CD14-positive monocyte (primary cell): ENCODE measurements around the gene NDP. TPM values are rescaled to one million over a fixed set of nuclear protein-coding genes. Genes with fewer than 3 reads are reported as not detected.

Experiments used
- DNase-seq, 3 donors: peaks; one replicate each; pipeline ENCODE4 v3.0.0-alpha.2; 2011 to 2022
- H2AFZ ChIP-seq: 2 replicates; pipeline ENCODE4 v1.6.0; 2012; ENCODE audit warnings: mild to moderate bottlenecking, low read depth, low read length, inconsistent platforms; ENCODE audit not compliant: insufficient read depth, poor library complexity, severe bottlenecking
- H3K27ac ChIP-seq, 2 donors: 1 replicate in 1 of 2; 2 replicates in 1 of 2; pipeline ENCODE4 v1.5.1; 2012 to 2013; ENCODE audit warnings: low read length in 2 of 2, control low read depth in 1 of 2, inconsistent platforms in 1 of 2, low read depth in 1 of 2, mild to moderate bottlenecking in 1 of 2
- H3K27me3 ChIP-seq, 2 donors: one replicate each; pipeline versions ENCODE4 v1.6.0 to v1.6.1; 2011 to 2013; ENCODE audit warnings: low read length in 2 of 2; ENCODE audit not compliant: control insufficient read depth in 2 of 2, insufficient read depth in 2 of 2
- H3K36me3 ChIP-seq, 2 donors: replicated peaks in 1 of 2; 1 replicate in 1 of 2; 2 replicates in 1 of 2; pipeline versions ENCODE4 v1.5.1 to v1.6.1; 2012 to 2013; ENCODE audit warnings: low read length in 2 of 2, control low read depth in 1 of 2, inconsistent platforms in 1 of 2, mild to moderate bottlenecking in 1 of 2; ENCODE audit not compliant: insufficient read depth in 2 of 2, control insufficient read depth in 1 of 2
- H3K4me1 ChIP-seq, 2 donors: 1 replicate in 1 of 2; 2 replicates in 1 of 2; pipeline versions ENCODE4 v1.5.1 to v1.6.1; 2012 to 2013; ENCODE audit warnings: low read length in 2 of 2, control low read depth in 1 of 2, inconsistent platforms in 1 of 2, mild to moderate bottlenecking in 1 of 2, moderate library complexity in 1 of 2; ENCODE audit not compliant: insufficient read depth in 2 of 2, control insufficient read depth in 1 of 2
- H3K4me2 ChIP-seq: replicated peaks from 2 replicates; pipeline ENCODE3; 2012; ENCODE audit warnings: low read length, moderate library complexity, mild to moderate bottlenecking; ENCODE audit not compliant: poor library complexity, severe bottlenecking; ENCODE audit errors: extremely low read depth
- H3K4me3 ChIP-seq, 3 experiments: fragments of 200-600 bp in 1 of 3; sonication (generic) in 1 of 3; replicated peaks in 1 of 3; 1 replicate in 2 of 3; 2 replicates in 1 of 3; pipeline ENCODE4 v1.5.1; 2011 to 2013; ENCODE audit warnings: low read length in 3 of 3, mild to moderate bottlenecking in 3 of 3, control low read depth in 2 of 3, low read depth in 2 of 3, inconsistent platforms in 1 of 3, moderate library complexity in 1 of 3
- H3K79me2 ChIP-seq: 2 replicates; pipeline ENCODE4 v1.6.0; 2012; ENCODE audit warnings: mild to moderate bottlenecking, control low read depth, inconsistent platforms, low read length, moderate library complexity; ENCODE audit not compliant: insufficient read depth
- H3K9ac ChIP-seq: 2 replicates; pipeline ENCODE4 v1.6.0; 2017; ENCODE audit warnings: low read length, mild to moderate bottlenecking; ENCODE audit not compliant: insufficient read depth, poor library complexity, severe bottlenecking
- H3K9me3 ChIP-seq, 2 donors: replicated peaks in 1 of 2; 1 replicate in 1 of 2; 2 replicates in 1 of 2; pipeline versions ENCODE4 v1.5.1 to v1.6.1; 2012 to 2013; ENCODE audit warnings: low read length in 2 of 2, control low read depth in 1 of 2; ENCODE audit not compliant: control insufficient read depth in 1 of 2, insufficient read depth in 1 of 2
- H4K20me1 ChIP-seq: 2 replicates; pipeline ENCODE4 v1.6.0; 2012; ENCODE audit warnings: mild to moderate bottlenecking, low read length, control low read depth, moderate library complexity; ENCODE audit not compliant: insufficient read depth
- H3K27ac Mint-ChIP-seq, 7 donors: one replicate each; pipeline ENCODE4 v1.8.0; 2020; ENCODE audit warnings: mild to moderate bottlenecking in 7 of 7, mixed read lengths in 7 of 7, moderate library complexity in 6 of 7, inconsistent platforms in 2 of 7
- H3K27me3 Mint-ChIP-seq, 3 donors: one replicate each; pipeline ENCODE4 v1.8.0; 2021 to 2022; ENCODE audit warnings: low read depth in 3 of 3, mild to moderate bottlenecking in 3 of 3, mixed read lengths in 3 of 3, moderate library complexity in 3 of 3, inconsistent platforms in 1 of 3
- H3K36me3 Mint-ChIP-seq, 2 donors: one replicate each; pipeline ENCODE4 v1.8.0; 2020; ENCODE audit warnings: mixed read lengths in 2 of 2, inconsistent platforms in 1 of 2, mild to moderate bottlenecking in 1 of 2
- H3K4me1 Mint-ChIP-seq: one replicate; pipeline ENCODE4 v1.8.0; 2020; ENCODE audit warnings: mild to moderate bottlenecking, mixed read lengths
- H3K4me3 Mint-ChIP-seq, 2 donors: one replicate each; pipeline ENCODE4 v1.8.0; 2020; ENCODE audit warnings: mild to moderate bottlenecking in 2 of 2, mixed read lengths in 2 of 2, moderate library complexity in 1 of 2
- H3K9me3 Mint-ChIP-seq, 7 donors: one replicate each; pipeline ENCODE4 v1.8.0; 2020 to 2022; ENCODE audit warnings: mixed read lengths in 7 of 7, mild to moderate bottlenecking in 6 of 7, moderate library complexity in 6 of 7, inconsistent platforms in 2 of 7
- WGBS: methylation state at CpG from one replicate; pipeline ENCODE4 v1.1.5; 2013; ENCODE audit warnings: missing lambda C conversion rate; ENCODE audit not compliant: insufficient coverage; 5-methylcytosine and 5-hydroxymethylcytosine counted together
- intact Hi-C, 2 donors: fragments of 100-400 bp; cut with micrococcal nuclease; formaldehyde crosslinking; loops; one replicate each; pipeline versions ENCODE4 v1.15.0 to v1.15.1; 2023
- polyA plus RNA-seq, 3 donors: library from polyadenylated mRNA; depleted of rRNA in 1 of 3; unstranded in 2 of 3; stranded (reverse) in 1 of 3; fragments of 300-500 nt in 2 of 3; fragments of >200 nt in 1 of 3; fragmentation: Illumina TruSeq in 2 of 3; gene quantifications; 1 replicate in 2 of 3; 2 replicates in 1 of 3; pipeline ENCODE4 v1.2.3, GENCODE V29; 2012 to 2021
- TF ChIP-seq, protein P1 (sequence below): fragments of 200-600 bp; IDR thresholded peaks from one replicate; pipeline ENCODE4 v1.8.0; 2022; ENCODE audit warnings: antibody characterized with exemption, mild to moderate bottlenecking

NDP gene
- polyA plus RNA-seq, 3 donors: not detected

DNA sequence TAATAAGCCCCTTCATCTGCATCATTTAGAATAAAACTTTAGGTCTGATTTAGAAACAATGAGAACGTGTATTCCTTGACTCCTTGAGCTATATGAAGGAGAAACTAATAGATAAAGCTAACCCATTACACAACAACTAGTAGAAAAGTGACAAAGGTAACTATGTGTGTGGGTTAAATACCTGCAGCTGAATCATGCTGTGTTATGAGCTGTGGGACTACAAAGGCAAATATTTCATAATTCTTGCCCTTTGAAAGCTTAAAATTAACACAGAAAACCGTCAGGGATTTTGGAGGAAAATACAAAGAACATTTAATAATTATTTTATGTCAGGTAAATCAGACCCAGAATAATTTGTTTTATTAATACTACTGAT is 898 bp upstream of the NDP start:
- Mint-ChIP-seq H3K27ac (no peak overlapping the region), H3K27me3 (peaks cover 22 to 48% (median 28%) of the 10 kb centered on the region in 3 donors), H3K4me1 (peaks cover 17% of the 10 kb centered on the region), H3K9me3 (peaks cover 0 to 3% (median 0%) of the 10 kb centered on the region in 7 donors), H3K36me3 (peaks cover 0 to 1% of the 10 kb centered on the region in 2 donors), H3K4me3 (peak overlapping the region in 1 of 2 donors; percentile 88)
- Histone ChIP-seq H3K27me3 (peaks cover 24 to 40% of the 10 kb centered on the region in 2 donors), H3K27ac (no peak overlapping the region), H3K4me2 (no peak overlapping the region), H3K4me3 (no peak overlapping the region), H3K4me1 (peaks cover 0 to 9% of the 10 kb centered on the region in 2 donors), H2AFZ (no peak overlapping the region), H3K9ac (no peak overlapping the region), H3K79me2 (no peaks in the 10 kb centered on the region), H3K36me3 (no peaks in the 10 kb centered on the region), H3K9me3 (no peaks in the 10 kb centered on the region), H4K20me1 (no peaks in the 10 kb centered on the region)
- DNase-seq: no peak
- no CpG with 5 or more reads among the region's 2 CpGs for WGBS
- intact Hi-C loops: loop anchor here in 1 of 2 donors (10.0 kb wide), 1 partner anchor 51 kb away; no protein-coding TSS in a partner anchor
- TF ChIP-seq, protein P1, sequence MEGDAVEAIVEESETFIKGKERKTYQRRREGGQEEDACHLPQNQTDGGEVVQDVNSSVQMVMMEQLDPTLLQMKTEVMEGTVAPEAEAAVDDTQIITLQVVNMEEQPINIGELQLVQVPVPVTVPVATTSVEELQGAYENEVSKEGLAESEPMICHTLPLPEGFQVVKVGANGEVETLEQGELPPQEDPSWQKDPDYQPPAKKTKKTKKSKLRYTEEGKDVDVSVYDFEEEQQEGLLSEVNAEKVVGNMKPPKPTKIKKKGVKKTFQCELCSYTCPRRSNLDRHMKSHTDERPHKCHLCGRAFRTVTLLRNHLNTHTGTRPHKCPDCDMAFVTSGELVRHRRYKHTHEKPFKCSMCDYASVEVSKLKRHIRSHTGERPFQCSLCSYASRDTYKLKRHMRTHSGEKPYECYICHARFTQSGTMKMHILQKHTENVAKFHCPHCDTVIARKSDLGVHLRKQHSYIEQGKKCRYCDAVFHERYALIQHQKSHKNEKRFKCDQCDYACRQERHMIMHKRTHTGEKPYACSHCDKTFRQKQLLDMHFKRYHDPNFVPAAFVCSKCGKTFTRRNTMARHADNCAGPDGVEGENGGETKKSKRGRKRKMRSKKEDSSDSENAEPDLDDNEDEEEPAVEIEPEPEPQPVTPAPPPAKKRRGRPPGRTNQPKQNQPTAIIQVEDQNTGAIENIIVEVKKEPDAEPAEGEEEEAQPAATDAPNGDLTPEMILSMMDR: no peak

GRCh38 chrX:43971966-43972961 is 926 bp downstream of the NDP start:
- H3K27me3 Mint-ChIP-seq: peaks cover 18 to 50% (median 32%) of the 10 kb centered on the region in 3 donors
- peaks cover 24 to 53% of the 10 kb centered on the region in 2 donors for H3K27me3 ChIP-seq
- H3K4me1 Mint-ChIP-seq: peaks cover 17% of the 10 kb centered on the region
- no peak overlapping the region for H3K27ac ChIP-seq
- DNase-seq: no peak
- TF ChIP-seq, protein P1: no peak
- H4K20me1 ChIP-seq: no peaks in the 10 kb centered on the region
- H3K4me3 Mint-ChIP-seq: peak overlapping the region in 1 of 2 donors; percentile 53
- peaks cover 0 to 3% (median 0%) of the 10 kb centered on the region in 7 donors for H3K9me3 Mint-ChIP-seq
- H3K27ac Mint-ChIP-seq: no peak overlapping the region
- H2AFZ ChIP-seq: no peak overlapping the region
- H3K4me3 ChIP-seq: no peak overlapping the region
- no peaks in the 10 kb centered on the region for H3K9me3 ChIP-seq
- no peaks in the 10 kb centered on the region for H3K36me3 ChIP-seq
- H3K4me2 ChIP-seq: no peak overlapping the region
- 80% methylated on average over 2 of the region's 19 CpGs for WGBS
- H3K4me1 ChIP-seq: peaks cover 0 to 9% of the 10 kb centered on the region in 2 donors
- no peaks in the 10 kb centered on the region for H3K79me2 ChIP-seq
- intact Hi-C loops: loop anchor here in 1 of 2 donors (10.0 kb wide), 1 partner anchor 53 kb away; no protein-coding TSS in a partner anchor
- H3K9ac ChIP-seq: no peak overlapping the region
- peaks cover 0 to 1% of the 10 kb centered on the region in 2 donors for H3K36me3 Mint-ChIP-seq
